CD1c-positive myeloid dendritic cell (primary cell): ENCODE data around the gene CLDN3.
"Not testable (repeated sequence)": the region's sequence is repeated elsewhere in the genome, so short reads cannot be mapped to it uniquely, and the experiment has no call there.

Experiments used
- DNase-seq: peaks from one replicate; pipeline ENCODE4 v3.0.0-alpha.2; 2016; ENCODE audit errors: extremely low spot score

Gene CLDN3, protein sequence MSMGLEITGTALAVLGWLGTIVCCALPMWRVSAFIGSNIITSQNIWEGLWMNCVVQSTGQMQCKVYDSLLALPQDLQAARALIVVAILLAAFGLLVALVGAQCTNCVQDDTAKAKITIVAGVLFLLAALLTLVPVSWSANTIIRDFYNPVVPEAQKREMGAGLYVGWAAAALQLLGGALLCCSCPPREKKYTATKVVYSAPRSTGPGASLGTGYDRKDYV

DNA sequence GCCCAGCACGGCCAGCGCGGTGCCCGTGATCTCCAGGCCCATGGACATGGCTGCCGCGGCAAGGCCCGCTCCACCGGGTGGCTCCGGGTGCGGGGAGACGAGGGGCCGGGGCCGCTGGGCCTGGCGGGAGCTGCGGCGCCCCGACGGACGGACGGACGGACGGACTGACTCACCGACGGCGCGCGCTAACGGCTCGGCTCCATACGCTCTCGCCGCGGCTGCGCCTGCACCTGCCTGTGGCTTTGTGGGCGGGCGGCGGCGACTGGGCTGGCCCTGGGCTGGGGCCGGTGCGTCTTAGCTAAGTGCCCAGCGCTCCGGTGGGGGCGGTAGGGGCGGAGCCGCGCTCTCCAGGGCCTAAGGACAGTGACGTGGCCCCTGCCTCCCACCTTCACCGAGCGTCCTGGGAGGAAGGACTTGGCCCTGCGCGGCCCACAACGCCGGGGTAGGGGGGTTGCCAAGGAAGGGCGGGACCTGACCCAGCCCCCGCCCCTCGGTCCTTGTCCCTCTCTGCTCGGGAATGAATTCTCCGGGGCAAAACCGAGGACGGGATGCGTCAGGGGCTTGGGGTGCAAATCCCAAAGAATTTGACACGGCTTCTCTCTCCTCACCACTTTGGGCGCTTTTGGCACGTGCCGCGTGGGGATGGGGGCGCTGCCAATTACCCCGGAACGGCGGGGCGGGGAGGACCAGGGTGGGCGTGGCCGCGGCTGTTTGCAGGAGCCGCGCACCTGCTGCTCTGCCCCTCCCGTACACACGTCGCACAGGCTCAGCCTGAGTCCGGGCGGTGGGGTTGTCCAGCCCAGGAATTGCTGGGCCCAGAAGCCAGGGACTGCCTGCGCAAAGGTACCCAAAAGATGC, at the start of gene CLDN3:
Gene CLDN3, minus strand, starts transcription at position 269 of the 858 bp plus-strand sequence. Its CDS starts 221 bp downstream, at position 48.
- DNase-seq = peak; percentile 42

GRCh38 chr7:73817121-73817520, 47.1 kb upstream of the CLDN3 start:
- no peak for DNase-seq

DNA sequence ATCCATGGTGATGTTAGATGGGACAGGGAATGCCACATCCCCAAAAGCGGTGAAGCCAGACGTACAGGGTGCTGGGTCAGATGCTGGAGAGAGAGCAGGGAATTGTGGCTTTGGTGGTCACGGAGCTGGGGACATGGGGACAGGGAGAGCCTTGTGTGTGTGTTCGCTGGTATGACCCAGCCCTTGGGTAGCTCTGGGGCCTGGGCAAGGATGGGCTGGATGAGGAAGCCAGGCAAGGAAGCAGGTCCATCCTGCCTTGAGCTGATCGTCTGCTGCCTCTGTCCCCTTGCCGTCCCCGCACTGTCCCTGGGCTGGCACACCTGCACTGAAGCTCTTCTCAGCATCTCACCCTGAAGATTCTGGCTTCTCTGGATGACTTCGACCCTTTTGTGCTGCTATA, 45.4 kb upstream of the CLDN3 start:
- DNase-seq = no peak

DNA sequence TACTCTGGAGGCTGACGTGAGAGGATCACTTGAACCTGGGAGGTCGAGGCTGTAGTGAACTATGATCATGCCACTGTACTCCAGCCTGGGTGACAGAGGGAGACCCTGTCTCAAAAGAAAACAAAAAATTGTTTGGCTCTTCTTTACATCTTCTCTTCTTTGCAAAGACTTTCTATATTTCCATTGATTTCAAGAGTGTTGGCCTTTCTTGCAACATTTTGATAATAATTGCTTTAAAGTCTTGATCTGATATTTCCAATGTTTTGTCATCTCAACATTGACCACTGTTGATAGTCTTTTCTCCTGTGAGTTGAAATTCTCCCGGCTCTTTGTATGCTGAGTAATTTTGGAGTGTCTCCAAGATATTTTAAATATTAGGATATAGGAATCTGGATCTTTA, 42.9 kb upstream of the CLDN3 start:
- no peak for DNase-seq

GRCh38 chr7:73811760-73812168, 41.7 kb upstream of the CLDN3 start:
- DNase-seq = peak; percentile 79

GRCh38 chr7:73810998-73811360, 40.9 kb upstream of the CLDN3 start:
- DNase-seq = no peak

GRCh38 chr7:73809467-73809951, 39.4 kb upstream of the CLDN3 start:
- DNase-seq = no peak

- no peak for DNase-seq
Observed at GRCh38 chr7:73802459-73802858, 32.4 kb upstream of the CLDN3 start.

DNA sequence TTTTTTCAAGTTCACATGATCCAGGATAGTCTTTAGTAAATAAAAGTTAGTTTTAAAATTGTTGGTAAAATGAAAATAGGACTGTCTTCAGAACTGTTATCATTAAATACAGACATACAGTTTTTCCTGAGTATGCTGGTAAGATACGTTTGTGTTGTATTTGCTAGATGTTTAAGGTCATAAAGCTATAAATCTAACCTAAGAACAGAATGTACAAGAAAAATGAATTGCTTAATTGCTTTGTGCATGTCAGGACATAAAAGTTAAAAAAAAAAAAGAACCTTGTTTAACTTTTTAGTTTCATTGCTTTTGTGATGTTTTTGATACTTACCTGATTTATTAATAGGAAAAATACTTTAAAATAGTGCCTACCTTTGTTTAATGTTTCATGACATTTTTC, 31.5 kb upstream of the CLDN3 start:
- no peak for DNase-seq

DNA sequence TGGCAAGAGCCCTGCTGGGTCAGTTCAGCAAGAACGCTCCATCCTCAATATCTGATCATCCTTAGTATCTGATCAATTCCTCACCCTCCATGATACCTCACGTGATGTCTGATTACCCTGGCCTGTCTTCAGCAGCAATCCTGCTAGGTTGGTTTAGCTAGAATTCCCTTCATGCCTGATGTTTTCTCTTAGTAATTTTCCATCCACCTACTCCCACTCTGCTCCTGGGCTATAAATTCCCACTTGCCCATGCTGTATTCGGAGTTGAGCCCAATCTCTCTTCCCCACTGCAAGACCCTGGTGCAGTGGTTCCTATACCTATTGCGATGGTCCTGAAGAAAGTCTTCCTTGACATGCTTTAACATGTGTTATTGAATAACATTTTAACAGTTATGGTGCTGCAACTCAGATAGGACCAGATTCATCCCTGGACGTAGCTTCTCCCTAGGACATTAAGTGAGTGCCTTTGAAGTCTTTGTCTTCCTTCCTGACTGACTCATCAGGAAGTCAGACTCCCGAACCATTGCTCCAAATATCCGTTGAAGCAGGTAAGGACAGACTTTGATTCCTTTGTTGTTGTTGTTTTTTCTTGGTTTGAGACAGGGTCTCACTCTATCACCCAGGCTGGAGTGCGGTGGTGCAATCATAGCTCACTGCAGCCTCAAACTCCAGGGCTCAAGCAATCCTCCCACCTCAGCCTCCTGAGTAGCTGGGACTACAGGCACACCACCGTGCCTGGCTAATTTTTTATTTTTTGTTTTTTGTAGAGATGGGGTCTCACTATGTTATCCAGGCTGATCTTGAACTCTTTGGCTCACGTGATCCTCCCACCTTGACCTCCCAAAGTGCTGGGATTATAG, 29.4 kb upstream of the CLDN3 start:
- DNase-seq = no peak

GRCh38 chr7:73797176-73797575, 27.1 kb upstream of the CLDN3 start:
- DNase-seq = not testable (repeated sequence)

- not testable (repeated sequence) for DNase-seq
Observed at GRCh38 chr7:73796656-73797055, 26.6 kb upstream of the CLDN3 start.

DNA sequence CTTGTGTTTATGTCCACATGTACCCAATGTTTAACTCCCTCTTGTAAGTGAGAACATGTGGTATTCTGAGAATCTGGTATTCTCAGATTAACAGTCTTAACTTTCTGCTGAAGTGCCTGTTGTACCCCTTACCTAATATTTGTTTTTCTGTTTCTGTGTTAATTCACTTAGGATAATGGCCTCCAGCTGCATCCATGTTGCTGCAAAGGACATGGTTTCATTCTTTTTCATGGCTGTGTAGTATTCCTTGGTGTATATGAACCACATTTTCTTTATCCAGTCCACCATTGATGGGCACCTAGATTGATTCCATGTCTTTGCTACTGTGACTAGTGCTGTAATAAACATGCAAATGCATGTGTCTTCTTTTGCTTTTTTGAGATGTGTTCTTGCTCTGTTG, 25.1 kb upstream of the CLDN3 start:
- not testable (repeated sequence) for DNase-seq

DNA sequence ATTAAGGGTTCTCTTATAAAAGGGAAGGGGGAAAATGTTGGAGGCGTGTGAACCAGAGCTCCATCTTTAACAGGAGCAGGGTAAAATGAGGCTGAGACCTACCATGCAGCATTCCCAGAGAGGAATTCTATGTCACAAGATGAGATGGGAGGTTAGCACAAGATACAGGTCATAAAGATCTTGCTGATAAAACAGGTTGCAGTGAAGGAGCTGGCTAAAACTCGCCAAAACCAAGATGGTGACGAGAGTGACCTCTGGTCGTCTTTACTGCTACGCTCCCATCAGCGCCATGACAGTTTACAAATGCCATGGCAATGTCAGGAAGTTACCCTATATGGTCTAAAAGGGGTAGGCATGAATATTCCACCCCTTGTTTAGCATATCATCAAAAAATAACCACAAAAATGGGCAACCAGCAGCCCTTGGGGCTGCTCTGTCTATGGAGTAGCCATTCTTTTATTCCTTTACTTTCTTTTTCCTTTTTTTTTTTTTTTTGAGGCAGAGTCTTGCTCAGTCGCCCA, 21.2 kb upstream of the CLDN3 start:
- not testable (repeated sequence) for DNase-seq

GRCh38 chr7:73789051-73789450, 19.0 kb upstream of the CLDN3 start:
- DNase-seq = no peak

GRCh38 chr7:73787786-73788048, 17.6 kb upstream of the CLDN3 start:
- DNase-seq = not testable (repeated sequence)

- no peak for DNase-seq
Observed at GRCh38 chr7:73786588-73786987, 16.5 kb upstream of the CLDN3 start.

DNA sequence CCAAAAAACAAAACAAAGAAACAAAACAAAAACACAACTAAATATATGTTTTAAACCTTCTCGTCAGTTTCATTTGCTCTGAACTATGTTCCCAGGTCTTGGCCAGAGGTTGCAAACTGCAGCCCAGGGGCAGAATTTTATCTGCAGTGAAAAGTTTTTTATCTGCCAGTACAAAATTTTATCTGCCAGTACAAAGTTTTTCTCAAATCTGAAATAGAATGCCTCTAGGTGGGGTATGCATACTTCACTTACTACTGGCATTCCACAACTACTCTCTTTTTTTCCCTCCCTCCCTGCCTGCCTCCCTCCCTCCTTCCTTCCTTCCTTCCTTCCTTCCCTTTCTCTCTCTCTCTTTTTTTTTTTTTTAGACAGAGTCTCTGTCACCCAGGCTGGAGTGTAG, 9.4 kb upstream of the CLDN3 start:
- DNase-seq = no peak

- DNase-seq = no peak
Observed at GRCh38 chr7:73778801-73779389, 8.8 kb upstream of the CLDN3 start.

DNA sequence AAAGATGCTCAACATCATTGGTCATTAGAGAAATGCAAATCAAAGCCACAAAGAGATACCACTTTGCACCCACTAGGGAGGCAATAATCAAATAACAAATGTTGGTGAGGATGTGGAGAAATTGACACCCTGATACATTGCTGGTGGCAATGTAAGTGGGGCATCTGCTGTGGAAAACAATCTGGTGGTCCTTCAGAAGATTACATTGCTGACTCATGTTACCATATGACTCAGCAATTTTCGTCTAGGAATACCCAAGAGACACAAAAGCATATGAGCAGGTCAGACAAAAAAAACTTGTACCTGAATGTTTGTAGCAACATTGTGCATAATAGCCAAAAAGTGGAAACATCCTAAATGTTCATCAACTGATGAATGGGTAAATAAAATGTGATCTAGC, 4.9 kb upstream of the CLDN3 start:
- DNase-seq = no peak

DNA sequence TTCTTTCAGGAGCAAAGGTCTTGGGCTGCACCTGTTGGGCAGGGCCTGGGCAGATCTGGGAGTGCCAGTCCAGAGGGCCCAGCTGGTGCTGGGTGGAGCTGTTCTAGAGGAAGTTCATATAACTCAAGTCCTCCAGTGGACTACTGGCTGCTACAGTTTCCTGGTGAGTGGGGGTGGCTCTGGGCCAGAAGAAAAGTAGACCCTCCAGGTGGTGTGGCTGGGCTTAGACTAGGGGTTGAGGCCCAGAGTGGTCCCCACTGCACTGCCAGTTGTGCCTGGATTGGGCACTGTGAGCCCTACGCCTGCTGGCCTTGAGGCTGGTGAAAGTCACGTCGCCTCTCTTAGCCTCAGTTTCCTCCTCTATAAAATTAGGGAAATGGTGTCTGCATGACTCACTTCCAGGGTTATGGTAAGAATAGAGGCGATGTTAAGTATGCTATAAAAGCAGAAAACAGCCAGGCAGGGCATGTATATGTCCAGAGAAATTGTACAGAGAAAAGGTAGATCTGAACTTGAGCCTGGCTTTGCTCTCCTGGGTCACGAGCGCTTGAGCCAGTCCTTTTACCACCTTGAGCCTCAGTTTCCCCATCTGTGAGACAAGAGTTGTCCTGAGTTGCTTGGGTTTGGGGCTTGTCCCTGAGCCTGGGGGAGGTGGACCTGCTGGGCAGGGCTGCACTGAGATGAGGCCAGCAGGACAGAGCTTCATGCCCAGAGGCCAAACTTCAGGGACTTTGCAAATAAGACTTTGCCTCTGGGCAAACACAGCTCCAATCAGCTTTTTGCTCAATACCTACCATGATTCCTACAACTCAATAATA, 3.8 kb upstream of the CLDN3 start:
- DNase-seq = no peak
